WERI-Rb-1 (cell line): Measurements from ENCODE around the gene HIVEP3.

Experiments
- DNase-seq: peaks from one replicate; pipeline ENCODE4 v3.0.0-alpha.2; 2020
- H3K27ac ChIP-seq: fragments of 250-450 bp; sonication (Bioruptor Pico); 2 replicates; pipeline ENCODE4 v1.5.1; 2020; ENCODE audit warnings: mild to moderate bottlenecking, moderate library complexity
- H3K27me3 ChIP-seq: fragments of 250-450 bp; sonication (Bioruptor Pico); 2 replicates; pipeline ENCODE4 v1.5.1; 2021; ENCODE audit warnings: mild to moderate bottlenecking, low read depth, moderate library complexity; ENCODE audit not compliant: insufficient read depth, severe bottlenecking
- H3K36me3 ChIP-seq: fragments of 250-450 bp; sonication (Bioruptor Pico); 2 replicates; pipeline ENCODE4 v1.5.1; 2020; ENCODE audit warnings: mild to moderate bottlenecking, moderate library complexity
- H3K4me3 ChIP-seq: 2 replicates; pipeline ENCODE4 v1.5.1; 2011; ENCODE audit warnings: low read depth, mild to moderate bottlenecking, control low read depth, low read length
- H3K9me3 ChIP-seq: fragments of 250-450 bp; sonication (Bioruptor Pico); 2 replicates; pipeline ENCODE4 v1.5.1; 2021; ENCODE audit warnings: mild to moderate bottlenecking, moderate library complexity; ENCODE audit not compliant: severe bottlenecking
- CTCF ChIP-seq: IDR thresholded peaks from 2 replicates; pipeline ENCODE4 v1.5.1; 2011; ENCODE audit warnings: low read depth, mild to moderate bottlenecking, control low read depth, inconsistent platforms, low read length

Gene HIVEP3

GRCh38 chr1:41678111-41678878 lies 240.4 kb downstream of the HIVEP3 start:
- no peak for DNase-seq
- Histone ChIP-seq H3K27me3 (no peaks in the 10 kb centered on the region), H3K27ac (no peak overlapping the region), H3K4me3 (no peak overlapping the region), H3K9me3 (no peaks in the 10 kb centered on the region), H3K36me3 (no peaks in the 10 kb centered on the region)
- TF ChIP-seq CTCF = no peak

GRCh38 chr1:41677620-41678019 lies 241.1 kb downstream of the HIVEP3 start:
- Histone ChIP-seq H3K27me3 (no peaks in the 10 kb centered on the region), H3K36me3 (no peaks in the 10 kb centered on the region), H3K4me3 (no peak overlapping the region), H3K9me3 (no peaks in the 10 kb centered on the region), H3K27ac (no peak overlapping the region)
- no peak for DNase-seq
- no peak for TF ChIP-seq CTCF

GRCh38 chr1:41675401-41675800 lies 243.3 kb downstream of the HIVEP3 start:
- no peak for DNase-seq
- Histone ChIP-seq H3K4me3 (no peak overlapping the region), H3K27ac (no peak overlapping the region), H3K27me3 (no peaks in the 10 kb centered on the region), H3K9me3 (no peaks in the 10 kb centered on the region), H3K36me3 (no peaks in the 10 kb centered on the region)
- TF ChIP-seq CTCF = no peak

- H3K27ac ChIP-seq = no peak overlapping the region
- H3K9me3 ChIP-seq = no peaks in the 10 kb centered on the region
- TF ChIP-seq CTCF = no peak
- no peak for DNase-seq
- no peaks in the 10 kb centered on the region for H3K27me3 ChIP-seq
- no peaks in the 10 kb centered on the region for H3K36me3 ChIP-seq
- H3K4me3 ChIP-seq = no peak overlapping the region
These were observed 244.2 kb downstream of the HIVEP3 start for GRCh38 chr1:41674522-41674921.

GRCh38 chr1:41673806-41674205 lies 244.9 kb downstream of the HIVEP3 start:
- DNase-seq = no peak
- Histone ChIP-seq H3K9me3 (no peaks in the 10 kb centered on the region), H3K27me3 (no peaks in the 10 kb centered on the region), H3K36me3 (no peaks in the 10 kb centered on the region), H3K4me3 (no peak overlapping the region), H3K27ac (no peak overlapping the region)
- no peak for TF ChIP-seq CTCF

GRCh38 chr1:41673378-41673777 lies 245.3 kb downstream of the HIVEP3 start:
- Histone ChIP-seq H3K9me3 (no peaks in the 10 kb centered on the region), H3K27ac (no peak overlapping the region), H3K36me3 (no peaks in the 10 kb centered on the region), H3K4me3 (no peak overlapping the region), H3K27me3 (no peaks in the 10 kb centered on the region)
- DNase-seq = no peak
- TF ChIP-seq CTCF = no peak
